HG03025 (cell line): ENCODE measurements around the gene CLNK.

Experiments used
- ATAC-seq: cut with Tn5 transposase; IDR thresholded peaks from one replicate; pipeline ENCODE4 v1.9.1; 2021; ENCODE audit warnings: mild to moderate bottlenecking, moderate library complexity; ENCODE audit not compliant: unreplicated experiment, low FRiP score

CLNK gene

GRCh38 chr4:10667701-10668326 is 16.8 kb downstream of the CLNK start:
- no peak for ATAC-seq

GRCh38 chr4:10666616-10667015 is 18.0 kb downstream of the CLNK start:
- ATAC-seq: no peak

GRCh38 chr4:10664408-10664807 is 20.2 kb downstream of the CLNK start:
- ATAC-seq: no peak

- ATAC-seq: no peak
Measured at GRCh38 chr4:10662937-10663336, 21.6 kb downstream of the CLNK start.

- no peak for ATAC-seq
Measured at GRCh38 chr4:10661047-10661446, 23.5 kb downstream of the CLNK start.

GRCh38 chr4:10659251-10659650 is 25.3 kb downstream of the CLNK start:
- ATAC-seq: no peak

- ATAC-seq: no peak
Measured at GRCh38 chr4:10656988-10657387, 27.6 kb downstream of the CLNK start.

GRCh38 chr4:10656420-10656819 is 28.1 kb downstream of the CLNK start:
- no peak for ATAC-seq

GRCh38 chr4:10655968-10656367 is 28.6 kb downstream of the CLNK start:
- no peak for ATAC-seq

- ATAC-seq: no peak
Measured at GRCh38 chr4:10648479-10648878, 36.1 kb downstream of the CLNK start.

- ATAC-seq: no peak
Measured at GRCh38 chr4:10647846-10648245, 36.7 kb downstream of the CLNK start.

GRCh38 chr4:10643600-10644425 is 40.8 kb downstream of the CLNK start:
- ATAC-seq: no peak

GRCh38 chr4:10640561-10641201 is 43.9 kb downstream of the CLNK start:
- ATAC-seq: no peak

- no peak for ATAC-seq
Measured at GRCh38 chr4:10639664-10640063, 44.9 kb downstream of the CLNK start.

- ATAC-seq: no peak
Measured at GRCh38 chr4:10639100-10639499, 45.5 kb downstream of the CLNK start.

- ATAC-seq: no peak
Measured at GRCh38 chr4:10635091-10635490, 49.5 kb downstream of the CLNK start.

- no peak for ATAC-seq
Measured at GRCh38 chr4:10629394-10629793, 55.2 kb downstream of the CLNK start.

GRCh38 chr4:10625131-10625530 is 59.4 kb downstream of the CLNK start:
- no peak for ATAC-seq

GRCh38 chr4:10623862-10624261 is 60.7 kb downstream of the CLNK start:
- no peak for ATAC-seq

GRCh38 chr4:10623241-10623640 is 61.3 kb downstream of the CLNK start:
- ATAC-seq: no peak

- ATAC-seq: no peak
Measured at GRCh38 chr4:10622728-10623127, 61.8 kb downstream of the CLNK start.
